Stimulated activated CD4-positive, alpha-beta T cell treated with anti-CD3 and anti-CD28 coated beads, Interleukin-2, amount 100 ng/mL, for 4 hours (primary cell): ENCODE results near the gene PANX3.
A peak's percentile ranks its signal among the peaks of the same experiment; 100 is the strongest.

Source experiments
- DNase-seq: peaks from one replicate; pipeline ENCODE4 v3.0.0-alpha.2; 2020; ENCODE audit warnings: low read depth

Gene PANX3

GRCh38 chr11:124657904-124658303, 46.7 kb downstream of the PANX3 start:
- DNase-seq: no peak

GRCh38 chr11:124658501-124658900, 47.3 kb downstream of the PANX3 start:
- DNase-seq: no peak

GRCh38 chr11:124658986-124659385, 47.8 kb downstream of the PANX3 start:
- no peak for DNase-seq

GRCh38 chr11:124661553-124661952, 50.3 kb downstream of the PANX3 start:
- no peak for DNase-seq

GRCh38 chr11:124662106-124662505, 50.9 kb downstream of the PANX3 start:
- DNase-seq: no peak

- no peak for DNase-seq
Observed at GRCh38 chr11:124663861-124664260, 52.6 kb downstream of the PANX3 start.

GRCh38 chr11:124667601-124668000, 56.4 kb downstream of the PANX3 start:
- no peak for DNase-seq

- DNase-seq: peak; percentile 32
Observed at GRCh38 chr11:124669193-124669592, 58.0 kb downstream of the PANX3 start.
